GM12878 (cell line): ENCODE measurements around the gene GRAMD1B. TPM values are rescaled to one million over a fixed set of nuclear protein-coding genes. Genes with fewer than 3 reads are reported as not detected.

Source experiments
- ATAC-seq: fragments of 200-7000 bp; cut with Tn5 transposase; 3 replicates; pipeline ENCODE4 v1.9.1; 2020; ENCODE audit warnings: mild to moderate bottlenecking, moderate library complexity
- BruUV-seq: library from RNA; stranded (reverse); fragments of 400-500 nt; replicated peaks from 2 replicates; lab custom pipeline; 2021; lab: Mats Ljungman, UMichigan
- CTCF ChIA-PET: fragments of 300-600 bp; sonication (Branson Sonifier 250); formaldehyde crosslinking; extraction: SDS; loops from one replicate; lab custom pipeline; 2021; ENCODE audit warnings: inconsistent platforms; lab: Yijun Ruan, JAX
- POLR2A ChIA-PET: fragments of 350-600 bp; formaldehyde crosslinking; extraction: SDS; loops from one replicate; lab custom pipeline; 2021; ENCODE audit warnings: inconsistent platforms; lab: Charles Lee
- RAD21 ChIA-PET: fragments of 300-600 bp; sonication (Branson Sonifier 250); formaldehyde crosslinking; loops from one replicate; lab custom pipeline; 2023; ENCODE audit warnings: antibody characterized with exemption; ENCODE audit not compliant: unreplicated experiment; lab: Charles Lee
- SMC1A ChIA-PET: fragments of 300-600 bp; sonication (Branson Sonifier 250); formaldehyde crosslinking; loops from one replicate; lab custom pipeline; 2023; ENCODE audit not compliant: unreplicated experiment, uncharacterized antibody; lab: Charles Lee
- DNase-seq: peaks from one replicate; pipeline ENCODE4 v3.0.0-alpha.2; 2011; ENCODE audit warnings: low read depth, low spot score
- FAIRE-seq: peaks from 3 replicates; lab custom pipeline; 2011; peaks lifted over from hg19 to GRCh38; lab: Jason Lieb, UNC
- H2AFZ ChIP-seq: 2 replicates; pipeline ENCODE4 v1.6.0; 2011; ENCODE audit warnings: low read depth, low read length, control low read depth; ENCODE audit not compliant: control insufficient read depth
- H3K27ac ChIP-seq: 2 replicates; pipeline ENCODE4 v1.5.1; 2011; ENCODE audit warnings: control low read depth; ENCODE audit not compliant: control insufficient read depth, insufficient read depth
- H3K27me3 ChIP-seq, 2 experiments: replicated peaks in 1 of 2; 2 replicates each; pipeline versions ENCODE4 v1.6.0 to v1.6.1; 2011; ENCODE audit warnings: low read length in 1 of 2; ENCODE audit not compliant: control insufficient read depth in 2 of 2, insufficient read depth in 2 of 2
- H3K36me3 ChIP-seq, 2 experiments: 2 replicates each; pipeline ENCODE4 v1.5.1; 2011; ENCODE audit warnings: low read length in 1 of 2; ENCODE audit not compliant: control insufficient read depth in 2 of 2, insufficient read depth in 2 of 2
- H3K4me1 ChIP-seq: 2 replicates; pipeline ENCODE4 v1.6.1; 2011; ENCODE audit warnings: mild to moderate bottlenecking, low read length, moderate library complexity, mixed read lengths; ENCODE audit not compliant: control insufficient read depth, insufficient read depth
- H3K4me2 ChIP-seq: 2 replicates; pipeline ENCODE4 v1.6.0; 2011; ENCODE audit warnings: control low read depth; ENCODE audit not compliant: control insufficient read depth, insufficient read depth
- H3K4me3 ChIP-seq: fragments of 200-600 bp; sonication (generic); 2 replicates; pipeline ENCODE4 v1.5.1; 2016
- H3K79me2 ChIP-seq: 2 replicates; pipeline ENCODE4 v1.6.0; 2011; ENCODE audit warnings: low read length; ENCODE audit not compliant: control insufficient read depth, insufficient read depth
- H3K9ac ChIP-seq: 2 replicates; pipeline ENCODE4 v1.8.0; 2011; ENCODE audit warnings: low read length, control low read depth, mixed read lengths; ENCODE audit not compliant: control insufficient read depth, insufficient read depth
- H3K9me3 ChIP-seq: replicated peaks from 3 replicates; pipeline ENCODE4 v1.5.1; 2011; ENCODE audit warnings: mild to moderate bottlenecking, low read length; ENCODE audit not compliant: control insufficient read depth, insufficient read depth
- H4K20me1 ChIP-seq: 2 replicates; pipeline ENCODE4 v1.6.0; 2011; ENCODE audit not compliant: control insufficient read depth, insufficient read depth
- ATF2 ChIP-seq: IDR thresholded peaks from 2 replicates; pipeline ENCODE4 v1.6.1; 2012; ENCODE audit warnings: low read length, inconsistent platforms
- ATF3 ChIP-seq: IDR thresholded peaks from 2 replicates; pipeline ENCODE4 v1.6.1; 2011; ENCODE audit warnings: low read depth, mild to moderate bottlenecking, low read length, moderate library complexity, borderline replicate concordance; ENCODE audit errors: extremely low read depth
- BCL3 ChIP-seq: IDR thresholded peaks from 2 replicates; pipeline ENCODE4 v1.6.1; 2011; ENCODE audit warnings: borderline replicate concordance, low read depth, mild to moderate bottlenecking, moderate library complexity, low read length; ENCODE audit not compliant: insufficient read depth, poor library complexity, severe bottlenecking
- HCFC1 ChIP-seq: fragments of 150-350 bp; IDR thresholded peaks from 2 replicates; pipeline ENCODE4 v1.6.1; 2014; ENCODE audit warnings: low read length
- JUNB ChIP-seq: IDR thresholded peaks from 2 replicates; pipeline ENCODE4 v1.6.1; 2016; ENCODE audit warnings: antibody characterized with exemption, mild to moderate bottlenecking
- KLF5 ChIP-seq: fragments of 450-650 bp; IDR thresholded peaks from 2 replicates; pipeline ENCODE4 v1.6.1; 2014; ENCODE audit warnings: mild to moderate bottlenecking; ENCODE audit not compliant: partially characterized antibody
- MYC ChIP-seq: IDR thresholded peaks from 2 replicates; pipeline ENCODE4 v1.6.1; 2011; ENCODE audit warnings: mild to moderate bottlenecking, low read length, moderate library complexity, inconsistent platforms; ENCODE audit not compliant: insufficient read depth, insufficient replicate concordance, insufficient read length, severe bottlenecking
- NFXL1 ChIP-seq: fragments of 450-650 bp; IDR thresholded peaks from 2 replicates; pipeline ENCODE4 v1.6.1; 2017; ENCODE audit warnings: antibody characterized with exemption, mild to moderate bottlenecking, borderline replicate concordance
- PML ChIP-seq: IDR thresholded peaks from 2 replicates; pipeline ENCODE4 v1.6.1; 2012; ENCODE audit warnings: low read length, inconsistent platforms
- SKIL ChIP-seq: fragments of 450-650 bp; IDR thresholded peaks from 2 replicates; pipeline ENCODE4 v1.6.1; 2017; ENCODE audit warnings: mild to moderate bottlenecking, low read depth, inconsistent platforms; ENCODE audit not compliant: poor library complexity, severe bottlenecking
- STAT3 ChIP-seq: IDR thresholded peaks from 2 replicates; pipeline ENCODE4 v1.6.1; 2011; ENCODE audit warnings: low read depth, low read length, improper control_type of control experiment
- TBL1XR1 ChIP-seq: IDR thresholded peaks from 2 replicates; pipeline ENCODE4 v1.6.1; 2012; ENCODE audit warnings: low read depth, low read length, improper control_type of control experiment
- WGBS: methylation state at CpG from one replicate; pipeline ENCODE4 v1.1.6; 2016; ENCODE audit warnings: low lambda C conversion rate; ENCODE audit not compliant: insufficient replicate concordance, insufficient coverage; ENCODE audit errors: missing lambda C conversion rate; 5-methylcytosine and 5-hydroxymethylcytosine counted together
- in situ Hi-C: fragments of 300-500 bp; cut with MboI; formaldehyde crosslinking; loops from 9 replicates; pipeline ENCODE4 v1.14.3; 2018; ENCODE audit warnings: mixed read lengths
- intact Hi-C: fragments of 100-400 bp; cut with micrococcal nuclease; formaldehyde crosslinking; loops from one replicate; pipeline ENCODE4 v1.14.2; 2022; ENCODE audit not compliant: unreplicated experiment
- polyA plus RNA-seq, 11 experiments: library from polyadenylated mRNA; depleted of rRNA in 4 of 11; unstranded in 6 of 11; stranded (reverse) in 5 of 11; fragments of >200 nt; fragmentation: Nextera tagmentation in 4 of 11; fragmentation: Illumina TruSeq in 1 of 11; extraction: Ambion mirVana in 4 of 11; extraction: Trizol in 1 of 11; gene quantifications; 1 replicate in 1 of 11; 2 replicates in 10 of 11; pipeline versions ENCODE4 v1.2.1 to v1.2.3, GENCODE V29; 2011 to 2016; ENCODE audit warnings: inconsistent platforms in 2 of 11, missing spikeins in 2 of 11, low read depth in 1 of 11
- total RNA-seq, 4 experiments: library from RNA; depleted of rRNA in 3 of 4; stranded (reverse); fragments of >200 nt in 3 of 4; fragmentation: Illumina TruSeq in 1 of 4; extraction: Trizol in 1 of 4; gene quantifications; 2 replicates each; pipeline versions ENCODE4 v1.2.1 to v1.2.3, GENCODE V29; 2013 to 2021

Gene GRAMD1B
- total and polyA plus RNA-seq, 10 of the 15 experiments (the other 5 are each of a cell fraction or from before 2014, with no cell fraction given): 1.9 to 49.1 (median 26.9) TPM

GRCh38 chr11:123448823-123449222, 18.8 kb downstream of the GRAMD1B start:
- CTCF ChIA-PET: interaction anchor here (2.3 kb wide), 1 partner anchor 187 kb away, joined by 8 read pairs; no protein-coding TSS in a partner anchor
- no peak overlapping the region for H3K4me2 ChIP-seq

GRCh38 chr11:123449436-123449835, 19.4 kb downstream of the GRAMD1B start:
- Histone ChIP-seq H3K4me1 (peaks cover 30% of the 10 kb centered on the region), H3K79me2 (no peaks in the 10 kb centered on the region; the same call in 1 of the 2 replicates), H3K4me2 (no peak overlapping the region), H3K27me3 (no peaks in the 10 kb centered on the region), H2AFZ (no peak overlapping the region), H3K4me3 (no peak overlapping the region), H3K9ac (no peak overlapping the region), H3K36me3 (peaks cover 2% of the 10 kb centered on the region in 2 experiments; a peak in 2 of 4 replicates), H4K20me1 (no peaks in the 10 kb centered on the region), H3K27ac (no peak overlapping the region), H3K9me3 (no peaks in the 10 kb centered on the region)
- DNase-seq (no peak), ATAC-seq (no peak), FAIRE-seq (no peak)
- ChIA-PET CTCF (interaction anchor here (2.0 to 2.3 kb wide), 2 partner anchors 29 to 188 kb away, joined by 8 to 12 read pairs; no protein-coding TSS in a partner anchor), SMC1A (interaction anchor here (0.6 to 1.2 kb wide), 2 partner anchors 15 to 1308 kb away, joined by 3 to 4 read pairs; no protein-coding TSS in a partner anchor), RAD21 (interaction anchor here (1.4 kb wide), 1 partner anchor 29 kb away, joined by 3 read pairs; no protein-coding TSS in a partner anchor), POLR2A (interaction anchor here (0.7 kb wide), 2 partner anchors 25 to 1925 kb away, joined by 5 to 8 read pairs; no protein-coding TSS in a partner anchor)
- intact Hi-C loops (no loop called here), in situ Hi-C loops (no loop called here)
- BruUV-seq: no TSS peak
- TF ChIP-seq ATF2 (no peak), JUNB (no peak), MYC (no peak), KLF5 (no peak), SKIL (no peak), BCL3 (no peak), HCFC1 (no peak), PML (no peak)

More at GRCh38 chr11:123448823-123449222, 18.8 kb downstream of the GRAMD1B start:
- Histone ChIP-seq H3K4me1 (peaks cover 24% of the 10 kb centered on the region), H3K36me3 (peaks cover 2% of the 10 kb centered on the region in 2 experiments; a peak in 2 of 4 replicates), H3K79me2 (no peaks in the 10 kb centered on the region; the same call in 1 of the 2 replicates), H3K9ac (no peak overlapping the region), H3K27ac (no peak overlapping the region), H4K20me1 (no peaks in the 10 kb centered on the region)
- DNase-seq: no peak
- WGBS: 90% methylated on average over 8 of the region's 8 CpGs
- RAD21 ChIA-PET: interaction anchor here (1.4 kb wide), 1 partner anchor 30 kb away, joined by 3 read pairs; no protein-coding TSS in a partner anchor
- POLR2A ChIA-PET: interaction anchor here (0.5 to 0.6 kb wide), 2 partner anchors 17 to 549 kb away, joined by 3 to 5 read pairs; no protein-coding TSS in a partner anchor
- in situ Hi-C loops: no loop called here
- TF ChIP-seq STAT3: no peak
- no peak for TF ChIP-seq NFXL1
- no peak for TF ChIP-seq TBL1XR1
- TF ChIP-seq ATF3: no peak
- TF ChIP-seq, all 136 proteins: peak for 0
- Histone ChIP-seq H3K9me3 (no peaks in the 10 kb centered on the region), H3K4me3 (no peak overlapping the region), H2AFZ (no peak overlapping the region), H3K27me3 (no peaks in the 10 kb centered on the region)
- BruUV-seq: no TSS peak
- FAIRE-seq (no peak), ATAC-seq (no peak)
- SMC1A ChIA-PET: interaction anchor here (0.6 kb wide), 1 partner anchor 1308 kb away, joined by 3 read pairs; no protein-coding TSS in a partner anchor
- intact Hi-C loops: no loop called here
